Keratinocyte (primary cell): ENCODE results near the gene CDC42BPG.

ENCODE experiments used
- EZH2 ChIP-seq: IDR thresholded peaks from one replicate; pipeline ENCODE4 v1.6.1; 2012; ENCODE audit warnings: inconsistent platforms, mild to moderate bottlenecking, low read length, moderate library complexity
- TF ChIP-seq, protein P1 (sequence below), 3 experiments: IDR thresholded peaks in 1 of 3; conservative IDR thresholded peaks in 1 of 3; optimal IDR thresholded peaks in 1 of 3; 2 replicates in 2 of 3; 3 replicates in 1 of 3; pipeline versions ENCODE3 to v1.5.1; 2011; ENCODE audit warnings: low read length in 3 of 3, mild to moderate bottlenecking in 3 of 3, moderate library complexity in 2 of 3, control low read depth in 1 of 3, inconsistent platforms in 1 of 3; ENCODE audit not compliant: insufficient read depth in 2 of 3; ENCODE audit errors: extremely low read depth in 1 of 3

DNA sequence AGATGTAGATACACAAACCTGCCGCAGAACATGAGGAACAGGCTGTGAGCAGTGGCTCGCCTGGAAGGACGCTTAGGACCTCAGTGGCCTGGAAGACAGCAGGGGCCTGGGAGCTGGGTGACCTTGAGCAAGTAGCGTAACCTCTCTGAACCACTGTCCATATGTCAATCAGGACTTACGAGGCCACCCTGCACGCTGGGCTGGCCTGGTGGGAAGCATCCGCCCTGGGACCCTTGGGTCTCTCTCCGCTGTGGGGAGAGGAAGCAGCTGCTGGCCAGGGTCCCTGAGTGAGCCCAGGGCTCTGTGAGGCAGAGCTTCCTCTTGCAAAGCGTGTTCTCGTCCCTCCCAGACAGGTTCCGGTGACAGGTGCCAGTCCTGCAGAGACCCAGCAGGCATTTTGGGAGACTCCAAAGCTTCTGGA lies 48.0 kb upstream of the CDC42BPG start:
- TF ChIP-seq, protein P1, sequence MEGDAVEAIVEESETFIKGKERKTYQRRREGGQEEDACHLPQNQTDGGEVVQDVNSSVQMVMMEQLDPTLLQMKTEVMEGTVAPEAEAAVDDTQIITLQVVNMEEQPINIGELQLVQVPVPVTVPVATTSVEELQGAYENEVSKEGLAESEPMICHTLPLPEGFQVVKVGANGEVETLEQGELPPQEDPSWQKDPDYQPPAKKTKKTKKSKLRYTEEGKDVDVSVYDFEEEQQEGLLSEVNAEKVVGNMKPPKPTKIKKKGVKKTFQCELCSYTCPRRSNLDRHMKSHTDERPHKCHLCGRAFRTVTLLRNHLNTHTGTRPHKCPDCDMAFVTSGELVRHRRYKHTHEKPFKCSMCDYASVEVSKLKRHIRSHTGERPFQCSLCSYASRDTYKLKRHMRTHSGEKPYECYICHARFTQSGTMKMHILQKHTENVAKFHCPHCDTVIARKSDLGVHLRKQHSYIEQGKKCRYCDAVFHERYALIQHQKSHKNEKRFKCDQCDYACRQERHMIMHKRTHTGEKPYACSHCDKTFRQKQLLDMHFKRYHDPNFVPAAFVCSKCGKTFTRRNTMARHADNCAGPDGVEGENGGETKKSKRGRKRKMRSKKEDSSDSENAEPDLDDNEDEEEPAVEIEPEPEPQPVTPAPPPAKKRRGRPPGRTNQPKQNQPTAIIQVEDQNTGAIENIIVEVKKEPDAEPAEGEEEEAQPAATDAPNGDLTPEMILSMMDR (optimal IDR thresholded peaks at IDR 0.05 in 1 of 3, IDR thresholded peaks at IDR 0.05 in 1 of 3, conservative IDR thresholded peaks at IDR 0.05 in 1 of 3; ENCODE audit: extremely low read depth in 1 of 3, insufficient read depth in 2 of 3, low read length in 3 of 3): no peak
- no peak for TF ChIP-seq EZH2
